Posterior cingulate gyrus (tissue), 11 donors: ENCODE data around the gene TFF2.

ENCODE experiments used
- DNase-seq, 10 donors: peaks; one replicate each; pipeline versions ENCODE4 v3.0.0 to v3.0.0-alpha.2; 2020 to 2021; ENCODE audit warnings: mixed read lengths in 3 of 10
- intact Hi-C: fragments of 100-400 bp; cut with DNase I; formaldehyde crosslinking; loops from one replicate; pipeline ENCODE4 v1.15.1; 2023

TFF2 gene

GRCh38 chr21:42350318-42350910 is 380 bp downstream of the TFF2 start:
- peak in 1 of 10 donors; percentile 65 for DNase-seq
- intact Hi-C loops: no loop called here

DNA sequence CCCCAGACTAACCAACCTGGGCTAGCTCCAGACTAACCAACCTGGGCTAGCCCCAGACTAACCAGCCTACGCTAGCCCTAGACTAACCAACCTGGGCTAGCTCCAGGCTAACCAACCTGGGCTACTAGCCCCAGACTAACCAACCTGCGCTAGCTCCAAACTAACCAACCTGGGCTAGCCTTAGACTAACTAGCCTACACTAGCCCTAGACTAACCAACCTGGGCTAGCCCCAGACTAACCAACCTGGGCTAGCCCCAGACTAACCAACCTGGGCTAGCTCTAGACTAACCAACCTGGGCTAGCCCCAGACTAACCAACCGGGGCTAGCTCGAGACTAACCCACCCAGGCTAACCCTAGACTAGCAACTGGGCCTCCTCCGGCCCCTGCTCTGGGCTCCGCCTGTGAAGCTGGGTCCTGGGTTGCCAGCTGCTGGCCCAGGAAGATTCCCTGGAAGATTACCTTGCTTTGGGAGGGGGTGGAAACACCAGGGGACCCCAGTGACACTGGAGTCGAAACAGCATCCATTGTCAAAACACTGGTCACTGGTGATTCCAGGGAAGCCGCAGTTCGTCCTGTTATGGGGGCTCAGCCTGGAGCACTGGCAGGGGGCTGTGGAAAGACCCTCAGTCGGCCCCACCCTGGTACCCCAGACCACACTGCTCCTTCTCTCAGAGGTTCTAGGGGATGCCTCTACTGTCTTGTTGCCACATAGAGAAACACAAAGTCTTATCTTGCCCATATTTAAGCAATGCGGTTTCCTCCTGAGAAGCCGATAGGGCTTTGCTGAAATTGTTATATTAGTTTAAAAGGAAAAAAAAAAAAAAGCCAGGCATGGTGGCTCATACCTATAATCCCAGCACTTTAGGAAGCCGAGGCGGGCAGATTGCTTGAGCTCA is 1.1 kb downstream of the TFF2 start:
- intact Hi-C loops: loop anchor here (10.0 kb wide), 1 partner anchor 95 kb away; no protein-coding TSS in a partner anchor
- DNase-seq: peak in 1 of 10 donors; percentile 64

- DNase-seq: no peak
- intact Hi-C loops: loop anchor here (10.0 kb wide), 1 partner anchor 96 kb away; no protein-coding TSS in a partner anchor
Measured at GRCh38 chr21:42348762-42349161, 2.0 kb downstream of the TFF2 start.

GRCh38 chr21:42347601-42348327 is 3.0 kb downstream of the TFF2 start:
- peak in 1 of 10 donors; percentile 67 for DNase-seq
- intact Hi-C loops: loop anchor here (10.0 kb wide), 1 partner anchor 97 kb away; no protein-coding TSS in a partner anchor

- intact Hi-C loops: loop anchor here (10.0 kb wide), 1 partner anchor 98 kb away; no protein-coding TSS in a partner anchor
- DNase-seq: peak in 1 of 10 donors; percentile 41
Measured at GRCh38 chr21:42346866-42347600, 3.8 kb downstream of the TFF2 start.

GRCh38 chr21:42346441-42346840 is 4.4 kb downstream of the TFF2 start:
- intact Hi-C loops: loop anchor here (10.0 kb wide), 1 partner anchor 98 kb away; no protein-coding TSS in a partner anchor
- peak in 1 of 10 donors; percentile 22 for DNase-seq

DNA sequence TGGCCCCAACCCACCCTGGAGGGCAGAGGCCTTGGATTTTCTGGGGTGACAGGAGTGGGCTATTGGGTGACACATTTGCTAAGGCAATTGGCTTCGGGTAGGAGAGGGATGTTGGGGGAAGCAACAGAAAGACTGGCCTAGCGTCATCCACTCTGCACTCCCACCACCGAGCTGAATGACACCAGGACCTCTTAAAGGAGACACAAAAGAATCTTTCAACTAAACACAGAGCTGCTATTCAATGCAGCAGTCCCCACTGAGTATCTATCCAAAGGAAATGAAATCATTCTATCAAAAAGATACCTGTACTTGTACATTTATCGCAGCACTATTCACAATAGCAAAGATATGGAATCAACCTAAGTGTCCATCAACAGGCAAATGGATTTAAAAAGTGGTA is 6.2 kb downstream of the TFF2 start:
- intact Hi-C loops: loop anchor here (10.0 kb wide), 1 partner anchor 100 kb away; no protein-coding TSS in a partner anchor
- no peak for DNase-seq

DNA sequence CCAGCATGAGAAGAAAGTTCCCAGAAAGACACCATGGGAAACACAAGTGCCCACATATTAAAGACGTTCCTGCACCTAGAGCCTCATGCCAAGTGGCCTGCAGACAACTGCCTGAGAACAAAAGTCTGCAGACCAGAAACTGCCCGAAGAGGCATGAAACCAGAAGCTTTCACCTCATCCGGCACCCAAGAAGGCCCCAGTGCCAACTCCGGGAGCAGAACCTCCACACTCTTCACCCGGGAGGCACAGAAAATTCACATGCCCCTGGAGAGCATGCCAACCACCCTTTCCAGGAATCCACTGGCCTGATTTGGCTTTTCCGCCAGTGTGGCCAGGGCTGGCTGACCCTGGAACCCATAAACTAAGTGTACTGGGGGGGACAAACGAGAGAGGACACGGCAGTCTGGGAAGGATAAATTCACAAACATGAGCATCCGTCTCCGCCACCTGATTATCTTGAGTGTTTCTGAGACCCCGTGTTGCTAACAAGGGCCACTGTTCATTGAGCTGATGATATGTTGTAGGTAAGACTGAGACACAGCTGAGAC is 6.8 kb downstream of the TFF2 start:
- intact Hi-C loops: loop anchor here (10.0 kb wide), 1 partner anchor 101 kb away; no protein-coding TSS in a partner anchor
- peak in 1 of 10 donors; percentile 43 for DNase-seq

GRCh38 chr21:42343556-42343955 is 7.2 kb downstream of the TFF2 start:
- DNase-seq: peak in 1 of 10 donors; percentile 57
- intact Hi-C loops: loop anchor here (10.0 kb wide), 1 partner anchor 101 kb away; no protein-coding TSS in a partner anchor

DNA sequence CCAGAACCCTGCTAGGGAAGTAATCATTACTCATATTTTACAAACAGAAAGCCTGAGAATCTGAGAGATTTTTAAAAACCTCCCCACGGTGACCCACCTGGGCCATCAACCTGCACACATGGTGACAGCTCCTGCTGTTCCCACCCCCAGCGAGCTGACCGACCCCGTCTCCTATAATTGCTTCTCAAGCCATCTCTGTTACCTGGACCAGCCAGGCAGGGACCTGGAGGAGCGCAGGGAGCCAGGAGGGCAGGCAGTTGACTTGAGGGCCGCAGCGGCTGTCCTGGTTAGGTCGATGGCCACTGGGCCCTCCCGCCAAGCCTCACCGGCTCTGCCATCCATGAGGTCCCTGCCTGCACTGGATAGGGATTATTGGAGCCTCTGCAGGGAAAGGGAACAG is 7.7 kb downstream of the TFF2 start:
- intact Hi-C loops: loop anchor here (10.0 kb wide), 1 partner anchor 102 kb away; no protein-coding TSS in a partner anchor
- peak in 1 of 10 donors; percentile 62 for DNase-seq

DNA sequence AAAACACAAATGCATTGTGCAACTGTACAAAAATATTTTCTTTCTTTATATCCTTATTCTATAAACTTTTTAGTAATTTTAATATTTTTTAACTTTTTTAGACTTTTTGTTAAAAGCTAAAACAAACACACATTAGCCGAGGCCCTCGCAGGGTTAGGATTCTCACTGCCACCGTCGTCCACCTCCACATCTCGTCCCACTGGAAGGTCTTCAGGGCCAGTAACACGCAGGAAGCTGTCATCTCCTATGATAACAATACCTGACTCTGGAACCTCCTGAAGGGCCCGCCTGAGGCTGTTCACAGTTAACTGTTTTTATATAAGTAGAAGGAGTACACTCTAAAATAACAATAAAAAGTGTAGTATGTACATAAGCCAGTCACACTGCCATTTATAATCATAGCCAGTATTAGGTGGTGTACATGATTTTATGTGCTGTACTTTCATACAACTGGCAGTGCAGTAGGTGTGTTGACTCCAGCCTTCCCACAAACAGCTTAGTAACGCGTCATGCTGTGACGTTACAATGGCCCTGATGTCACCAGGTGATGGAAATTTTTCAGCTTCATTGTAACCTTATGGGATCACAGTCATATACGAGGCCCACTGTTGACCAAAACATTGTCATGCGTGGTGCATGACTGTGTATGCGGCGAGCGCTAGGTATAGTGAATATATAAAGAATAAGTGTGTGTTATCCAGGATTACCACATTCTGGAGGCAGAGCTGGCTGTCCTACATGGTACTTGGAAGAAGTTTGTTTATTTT is 8.8 kb downstream of the TFF2 start:
- peak in 1 of 10 donors; percentile 39 for DNase-seq
- intact Hi-C loops: loop anchor here (10.0 kb wide), 1 partner anchor 103 kb away; no protein-coding TSS in a partner anchor

DNA sequence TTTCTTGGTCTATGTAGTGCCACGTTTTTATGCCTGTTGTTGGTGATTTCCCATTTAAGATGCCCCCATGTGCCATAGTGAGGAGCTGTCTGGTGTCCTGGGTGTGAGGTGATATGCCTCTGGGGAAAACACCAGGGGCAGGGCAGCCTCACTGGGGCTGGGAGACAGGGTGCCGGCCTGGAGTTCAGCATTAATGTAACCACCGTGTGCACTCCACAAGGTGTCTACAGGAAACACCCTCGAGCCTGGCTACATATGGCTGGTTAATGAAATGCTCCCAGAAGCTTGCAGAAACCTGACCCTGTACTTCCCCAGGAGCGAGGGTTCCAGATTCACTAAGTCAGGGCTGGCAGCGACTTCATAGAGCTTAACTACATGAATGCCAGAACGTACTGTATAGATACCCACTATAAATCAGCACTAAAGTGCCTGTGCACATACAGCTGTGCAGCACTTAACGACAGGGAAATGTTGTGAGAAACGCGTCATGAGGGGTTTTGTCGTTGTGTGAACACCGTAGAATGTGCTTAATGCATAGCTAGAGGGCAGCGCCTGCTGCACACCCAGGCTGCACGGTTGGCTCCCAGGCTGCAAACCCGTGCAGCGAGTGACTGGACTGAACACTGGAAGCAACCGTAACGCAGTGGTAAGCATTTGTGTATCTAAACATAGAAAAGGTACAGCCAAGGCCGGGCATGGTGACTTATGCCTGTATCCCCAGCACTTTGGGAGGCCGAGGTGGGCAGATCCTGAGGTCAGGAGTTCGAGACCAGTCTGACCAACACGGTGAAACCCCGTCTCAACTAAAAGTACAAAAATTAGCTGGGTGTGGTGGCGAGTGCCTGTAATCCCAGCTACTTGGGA is 10.4 kb downstream of the TFF2 start:
- peak in 1 of 10 donors; percentile 55 for DNase-seq
- intact Hi-C loops: loop anchor here (10.0 kb wide), 1 partner anchor 104 kb away; no protein-coding TSS in a partner anchor

DNA sequence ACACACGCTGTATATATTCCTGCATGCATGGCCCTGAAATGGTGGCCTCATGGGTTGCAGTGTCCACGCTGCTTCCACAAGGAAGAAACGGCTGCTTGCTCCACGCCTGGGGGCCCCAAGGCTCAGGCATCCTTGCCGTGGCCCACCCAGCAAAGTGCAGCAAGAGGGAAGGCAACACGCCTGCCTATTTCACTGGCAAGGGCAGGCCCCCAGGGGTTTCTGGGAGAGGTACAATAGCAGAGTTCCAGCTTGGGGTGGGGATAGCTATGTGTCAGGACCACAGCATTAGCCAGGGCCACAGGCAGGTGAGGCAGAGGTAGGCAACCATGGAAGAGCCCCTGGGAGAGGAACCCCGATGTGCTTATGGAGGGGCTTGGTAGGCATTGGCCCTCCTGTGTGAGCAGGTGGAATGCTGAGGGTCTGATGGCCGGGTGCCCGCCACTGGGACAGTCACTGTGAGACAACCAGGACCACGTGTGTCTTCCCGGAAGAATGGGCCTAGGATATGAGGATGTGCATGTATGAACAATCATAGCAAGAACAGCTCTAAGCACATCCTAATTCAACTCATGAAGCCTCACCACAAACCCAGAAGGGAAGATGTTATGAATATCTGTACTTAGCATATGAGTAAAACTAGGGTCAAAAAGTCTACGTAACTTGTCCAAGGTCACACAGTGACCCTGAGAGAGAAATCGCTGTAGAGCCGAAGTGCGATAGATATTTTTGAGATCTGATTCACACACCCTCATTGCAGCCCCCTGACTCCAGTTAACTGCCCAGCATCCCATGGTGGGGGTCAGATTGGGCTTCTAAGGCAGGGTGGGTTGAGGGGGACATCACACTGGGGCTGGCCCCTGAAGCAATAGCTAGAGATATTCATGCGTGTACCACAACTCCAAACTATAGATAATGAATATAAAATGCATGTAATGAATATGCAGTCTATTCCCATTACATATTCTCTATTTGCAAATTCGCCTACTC is 11.8 kb downstream of the TFF2 start:
- DNase-seq: peak in 1 of 10 donors; percentile 72
- intact Hi-C loops: no loop called here

DNA sequence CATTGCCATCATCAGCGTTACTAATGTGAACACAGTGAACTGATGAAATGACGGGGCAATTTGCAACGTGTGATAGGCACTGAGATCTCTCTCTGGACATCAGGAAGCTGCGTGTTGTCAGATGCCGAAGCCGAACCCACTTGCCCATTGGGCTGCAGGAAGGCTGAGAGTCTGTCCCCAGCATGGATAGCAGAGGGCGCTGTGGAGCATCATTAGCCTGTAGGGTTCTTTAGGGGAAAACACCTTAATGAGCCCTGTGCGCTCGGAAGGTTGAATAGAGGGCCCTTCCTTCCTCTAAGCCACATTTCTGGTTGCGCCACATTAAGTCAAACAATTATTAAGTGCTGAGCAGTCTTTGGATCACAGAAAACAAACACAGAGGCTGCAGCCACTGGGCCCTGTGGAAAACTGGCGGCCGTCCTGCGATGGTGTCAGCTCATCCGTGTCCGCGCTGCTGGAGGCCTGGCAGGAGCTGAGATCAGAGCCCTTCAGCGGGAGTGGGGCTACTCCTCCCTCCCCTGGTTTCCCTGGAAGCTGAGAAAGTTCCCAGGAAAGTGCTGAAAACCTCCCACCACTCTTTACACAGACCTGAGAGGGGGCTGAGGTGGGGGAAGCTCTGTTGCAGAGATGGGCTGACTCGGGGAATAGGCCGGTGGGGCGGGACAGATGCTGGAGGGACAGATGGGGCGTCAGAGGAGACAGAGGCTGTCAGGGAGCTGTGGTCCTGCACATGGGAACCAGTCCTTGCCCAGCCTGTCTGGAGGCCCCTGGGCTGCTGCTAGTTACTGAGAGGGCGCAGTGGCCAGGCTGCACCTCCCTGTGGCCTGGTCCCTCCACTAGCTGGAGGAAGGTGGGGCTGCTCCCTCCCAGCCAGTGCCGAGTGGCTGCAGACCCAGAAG is 12.7 kb downstream of the TFF2 start:
- intact Hi-C loops: no loop called here
- peak in 7 of 10 donors; percentile 55 to 92 (median 77) for DNase-seq

- DNase-seq: no peak
- intact Hi-C loops: no loop called here
Measured at GRCh38 chr21:42337276-42337675, 13.5 kb downstream of the TFF2 start.
